LNCAP (cell line): ENCODE data around the gene PHLDB1.

Experiments
- TF ChIP-seq, protein P1 (sequence below): fragments of 450-650 bp; IDR thresholded peaks from 2 replicates; pipeline ENCODE4 v1.5.1; 2017; ENCODE audit warnings: mild to moderate bottlenecking

The PHLDB1 gene

DNA sequence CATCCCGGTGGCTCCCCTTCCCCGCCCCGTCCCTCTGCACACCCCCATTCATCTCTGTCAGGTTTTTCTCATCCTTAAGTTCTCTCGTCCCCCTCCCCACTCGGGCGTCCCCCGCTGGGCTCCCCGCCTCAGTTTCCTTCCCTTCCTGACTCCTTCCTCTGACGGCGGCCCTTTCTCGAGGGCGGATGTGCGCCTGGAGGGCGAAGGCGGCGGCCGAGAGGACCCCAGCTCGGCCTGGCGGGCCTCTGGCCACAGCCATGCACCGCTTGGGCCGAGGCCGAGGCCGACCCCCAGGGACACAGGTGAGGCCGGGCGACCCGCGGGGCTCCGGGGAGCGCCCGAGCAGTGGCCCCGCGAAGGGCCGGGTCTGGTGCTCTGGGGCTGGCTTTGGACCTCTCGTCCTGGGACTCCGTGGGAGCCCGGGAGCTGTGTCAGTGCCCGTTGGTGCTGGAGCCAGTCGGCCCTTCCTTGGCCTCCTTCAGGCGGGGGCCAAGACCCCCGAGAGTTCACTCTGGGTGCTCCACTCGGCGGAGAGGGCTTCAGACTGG is 2.9 kb downstream of the PHLDB1 start:
- TF ChIP-seq, protein P1, sequence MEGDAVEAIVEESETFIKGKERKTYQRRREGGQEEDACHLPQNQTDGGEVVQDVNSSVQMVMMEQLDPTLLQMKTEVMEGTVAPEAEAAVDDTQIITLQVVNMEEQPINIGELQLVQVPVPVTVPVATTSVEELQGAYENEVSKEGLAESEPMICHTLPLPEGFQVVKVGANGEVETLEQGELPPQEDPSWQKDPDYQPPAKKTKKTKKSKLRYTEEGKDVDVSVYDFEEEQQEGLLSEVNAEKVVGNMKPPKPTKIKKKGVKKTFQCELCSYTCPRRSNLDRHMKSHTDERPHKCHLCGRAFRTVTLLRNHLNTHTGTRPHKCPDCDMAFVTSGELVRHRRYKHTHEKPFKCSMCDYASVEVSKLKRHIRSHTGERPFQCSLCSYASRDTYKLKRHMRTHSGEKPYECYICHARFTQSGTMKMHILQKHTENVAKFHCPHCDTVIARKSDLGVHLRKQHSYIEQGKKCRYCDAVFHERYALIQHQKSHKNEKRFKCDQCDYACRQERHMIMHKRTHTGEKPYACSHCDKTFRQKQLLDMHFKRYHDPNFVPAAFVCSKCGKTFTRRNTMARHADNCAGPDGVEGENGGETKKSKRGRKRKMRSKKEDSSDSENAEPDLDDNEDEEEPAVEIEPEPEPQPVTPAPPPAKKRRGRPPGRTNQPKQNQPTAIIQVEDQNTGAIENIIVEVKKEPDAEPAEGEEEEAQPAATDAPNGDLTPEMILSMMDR = no peak

DNA sequence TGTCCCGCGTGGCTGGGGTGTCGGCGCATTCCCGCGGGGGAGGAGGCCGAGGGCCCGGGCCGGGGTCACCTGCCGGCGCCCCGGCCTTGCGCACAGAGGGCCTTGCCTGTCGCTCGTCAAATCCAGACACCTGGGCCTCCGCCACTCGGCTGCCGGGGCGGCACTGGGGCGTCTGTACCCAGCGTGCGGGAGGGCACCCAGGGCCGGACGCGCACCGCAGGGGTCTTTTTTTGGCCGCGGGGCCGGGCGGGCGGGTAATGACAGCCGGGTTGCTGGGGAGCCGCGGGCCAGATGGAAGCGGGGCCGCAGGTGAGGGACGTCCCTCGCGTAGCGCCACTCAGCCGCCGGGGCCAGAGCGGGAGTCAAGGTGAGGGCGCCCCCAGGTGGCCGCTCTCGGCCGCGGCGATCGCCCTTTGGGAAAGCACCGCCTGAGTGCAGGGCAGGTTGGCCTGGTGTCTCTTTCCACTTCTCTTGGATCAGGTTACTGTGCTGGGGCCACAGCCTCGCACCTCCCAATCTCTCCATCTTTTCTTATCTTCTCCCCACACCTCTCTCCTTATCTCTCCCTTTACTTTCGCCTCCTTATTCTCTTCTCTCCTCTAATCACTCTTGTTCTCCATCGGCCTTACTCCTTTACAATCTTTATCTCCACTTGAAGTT is 3.5 kb downstream of the PHLDB1 start:
- TF ChIP-seq, protein P1 = peak; percentile 62

DNA sequence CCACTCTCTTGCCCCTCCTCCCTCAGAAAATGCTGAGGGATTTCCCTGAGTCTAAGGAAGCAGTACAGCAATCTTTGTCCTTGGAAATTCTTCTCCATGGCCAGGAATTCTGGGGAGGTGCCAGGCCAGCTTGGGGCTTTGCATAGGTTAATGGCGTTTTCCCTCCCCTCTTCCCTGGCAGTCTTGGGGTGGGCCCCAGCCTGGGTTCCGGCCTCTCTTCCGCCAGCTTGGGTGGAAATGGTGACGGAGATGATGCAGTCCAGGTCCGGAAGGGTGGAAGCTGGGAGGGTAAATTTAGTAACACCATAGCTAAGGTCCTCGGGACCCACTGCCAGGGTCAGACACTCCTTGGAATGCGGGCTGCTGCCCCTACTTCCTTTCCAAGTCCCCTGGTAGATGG is 5.0 kb downstream of the PHLDB1 start:
- TF ChIP-seq, protein P1 = no peak

DNA sequence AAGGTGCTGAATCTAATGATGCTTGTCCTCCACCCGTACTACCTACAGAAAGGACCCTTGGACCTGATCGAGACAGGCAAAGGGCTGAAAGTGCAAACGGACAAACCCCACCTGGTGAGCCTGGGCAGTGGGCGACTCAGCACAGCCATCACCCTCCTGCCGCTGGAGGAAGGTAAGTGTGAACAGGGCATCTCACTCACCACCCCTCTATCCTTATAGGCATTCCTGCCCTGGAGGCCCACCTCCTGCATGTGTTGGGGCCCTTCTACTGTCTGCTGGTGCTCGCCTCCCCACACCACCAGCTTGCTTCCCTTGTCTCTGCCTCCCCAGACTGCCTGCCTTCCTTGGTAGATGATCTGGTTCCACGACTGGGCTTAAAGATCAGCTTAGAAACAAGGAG is 7.1 kb downstream of the PHLDB1 start:
- TF ChIP-seq, protein P1 = no peak

DNA sequence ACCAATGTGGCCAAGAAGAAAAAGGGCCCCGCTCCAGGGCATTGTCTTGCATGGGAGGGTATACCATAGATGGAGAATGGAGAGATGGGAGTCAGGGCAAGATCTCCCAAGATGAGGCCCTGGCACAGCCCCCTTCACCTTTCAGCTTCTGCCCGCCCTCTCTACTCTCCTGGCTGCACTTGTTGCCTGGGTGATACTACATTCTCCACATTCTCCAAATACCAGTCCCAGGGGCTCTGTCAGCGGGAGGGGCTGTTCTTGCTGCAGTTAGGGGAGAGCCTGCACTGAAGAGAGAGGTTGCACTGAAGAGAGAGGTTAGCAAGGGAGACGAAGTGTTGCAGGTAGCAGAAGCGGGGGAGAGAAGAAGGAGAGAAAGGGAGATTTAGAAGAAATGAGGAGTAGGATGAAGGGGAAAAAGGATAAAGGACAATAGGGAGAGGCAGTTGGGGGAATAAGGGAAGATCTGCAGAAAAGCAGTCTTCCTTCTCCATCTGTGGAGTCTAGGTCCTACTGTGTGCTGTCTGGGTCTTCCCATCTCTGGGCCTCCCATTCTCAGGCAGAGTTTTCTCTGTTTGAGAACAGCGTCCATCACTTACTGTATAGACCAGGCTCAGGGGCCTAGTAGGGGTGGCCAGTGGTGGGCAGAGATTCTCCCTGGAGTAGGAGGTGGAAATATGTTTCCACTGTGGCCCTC is 8.0 kb downstream of the PHLDB1 start:
- TF ChIP-seq, protein P1 = no peak

DNA sequence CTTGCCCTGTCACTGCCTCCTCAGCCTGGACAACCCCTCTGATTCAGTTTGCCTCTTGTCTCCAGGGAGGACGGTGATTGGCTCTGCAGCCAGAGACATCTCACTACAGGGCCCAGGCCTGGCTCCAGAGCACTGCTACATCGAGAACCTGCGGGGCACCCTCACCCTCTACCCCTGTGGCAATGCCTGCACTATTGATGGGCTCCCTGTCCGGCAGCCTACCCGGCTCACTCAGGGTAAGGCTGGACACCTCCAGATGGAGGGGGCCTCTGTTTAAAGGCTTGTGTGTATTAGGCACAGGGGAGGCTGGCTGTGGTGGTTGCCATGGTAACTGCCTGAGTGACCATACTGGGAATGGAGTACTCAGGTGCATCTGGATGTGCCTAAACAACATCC is 8.6 kb downstream of the PHLDB1 start:
- TF ChIP-seq, protein P1 = no peak

DNA sequence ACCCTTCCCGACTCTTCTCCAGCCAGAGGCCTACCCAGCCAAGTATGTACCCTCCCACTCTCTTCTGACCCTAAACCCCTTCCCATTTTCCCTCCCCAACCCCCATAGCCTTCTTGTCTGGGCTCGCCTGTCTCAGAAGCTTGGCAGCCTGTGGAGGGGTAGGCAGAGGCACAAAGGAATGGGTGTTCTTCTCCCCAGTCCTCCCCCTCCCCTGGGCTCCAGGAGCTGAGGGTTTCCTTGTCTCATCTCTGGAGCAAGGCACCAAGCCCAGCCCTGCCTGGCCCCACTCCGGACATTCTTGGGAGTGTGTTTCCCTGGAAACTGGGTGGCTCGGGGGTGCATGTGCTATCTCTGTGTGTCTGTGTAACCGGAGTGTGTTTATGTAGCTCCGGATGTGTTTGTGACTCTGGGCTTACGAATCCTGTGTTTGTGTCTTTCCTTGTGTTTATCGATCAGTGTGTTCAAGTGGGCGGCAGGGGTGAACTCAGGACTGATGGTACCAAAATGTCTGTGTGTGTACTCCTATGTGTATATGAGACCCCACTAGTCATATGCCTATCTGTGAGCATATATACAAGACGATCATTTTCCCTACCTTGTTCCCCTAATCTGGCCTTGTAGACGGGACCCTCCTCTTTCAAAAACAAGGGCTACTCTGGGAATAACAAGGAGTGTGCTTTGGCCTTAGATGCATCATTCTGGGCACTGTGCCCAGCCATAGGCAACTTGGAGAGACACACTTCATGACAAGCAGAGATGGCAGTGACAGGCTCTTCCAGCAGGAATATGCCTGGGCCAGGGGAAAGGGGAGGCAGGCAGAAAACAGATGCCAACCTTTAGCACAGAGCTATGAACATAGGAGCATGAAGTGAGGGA is 10.9 kb downstream of the PHLDB1 start:
- TF ChIP-seq, protein P1 = no peak
